Subcutaneous abdominal adipose tissue (tissue), 5 donors: Measurements from ENCODE around the gene GSE1.
A peak's percentile ranks its signal among the peaks of the same experiment; 100 is the strongest.

Experiments used
- H3K27ac ChIP-seq: one replicate; pipeline ENCODE4 v1.7.0; 2013; ENCODE audit warnings: low read depth, mild to moderate bottlenecking, inconsistent platforms, low read length, moderate library complexity
- H3K27me3 ChIP-seq, 5 donors: one replicate each; pipeline ENCODE4 v1.7.0; 2013; ENCODE audit warnings: low read length in 5 of 5, inconsistent platforms in 1 of 5; ENCODE audit not compliant: control insufficient read depth in 5 of 5, insufficient read depth in 4 of 5
- H3K36me3 ChIP-seq, 5 donors: one replicate each; pipeline ENCODE4 v1.7.0; 2013; ENCODE audit warnings: low read length in 5 of 5; ENCODE audit not compliant: control insufficient read depth in 5 of 5, insufficient read depth in 5 of 5
- H3K4me1 ChIP-seq, 5 donors: one replicate each; pipeline ENCODE4 v1.7.0; 2013; ENCODE audit warnings: low read length in 5 of 5, mild to moderate bottlenecking in 3 of 5, moderate library complexity in 1 of 5; ENCODE audit not compliant: control insufficient read depth in 5 of 5, insufficient read depth in 5 of 5
- H3K4me3 ChIP-seq, 5 donors: one replicate each; pipeline ENCODE4 v1.7.0; 2013; ENCODE audit warnings: low read length in 5 of 5, low read depth in 1 of 5
- H3K9ac ChIP-seq, 5 donors: one replicate each; pipeline ENCODE4 v1.7.0; 2013; ENCODE audit warnings: low read length in 5 of 5, mild to moderate bottlenecking in 4 of 5, moderate library complexity in 3 of 5
- H3K9me3 ChIP-seq, 5 donors: one replicate each; pipeline ENCODE4 v1.7.0; 2013; ENCODE audit warnings: low read length in 5 of 5; ENCODE audit not compliant: control insufficient read depth in 5 of 5
- donor health status: healthy.
- donor health status: healthy.
- donor health status: healthy.
- donor health status: healthy.
- donor health status: healthy.

The GSE1 gene

GRCh38 chr16:85650844-85651628 lies 37.9 kb downstream of the GSE1 start:
- H3K27ac ChIP-seq, result no peak overlapping the region
- no peak overlapping the region for H3K4me3 ChIP-seq
- H3K27me3 ChIP-seq, result no peaks in the 10 kb centered on the region
- H3K36me3 ChIP-seq, result peaks cover 0 to 61% (median 49%) of the 10 kb centered on the region in 5 donors
- peak overlapping the region in 2 of 5 donors; percentile 20 to 35 for H3K9ac ChIP-seq
- H3K4me1 ChIP-seq, result peaks cover 0 to 56% (median 19%) of the 10 kb centered on the region in 5 donors
- no peaks in the 10 kb centered on the region for H3K9me3 ChIP-seq

GRCh38 chr16:85651629-85652430 lies 38.7 kb downstream of the GSE1 start:
- H3K4me1 ChIP-seq, result peaks cover 0 to 62% (median 24%) of the 10 kb centered on the region in 5 donors
- H3K27ac ChIP-seq, result peak overlapping the region; percentile 46

GRCh38 chr16:85652431-85653221 lies 39.5 kb downstream of the GSE1 start:
- H3K9ac ChIP-seq, result no peak overlapping the region
- peak overlapping the region; percentile 46 for H3K27ac ChIP-seq
- H3K36me3 ChIP-seq, result peaks cover 0 to 72% (median 62%) of the 10 kb centered on the region in 5 donors

More at GRCh38 chr16:85651629-85652430, 38.7 kb downstream of the GSE1 start:
- Histone ChIP-seq H3K27me3 (no peaks in the 10 kb centered on the region), H3K9me3 (no peaks in the 10 kb centered on the region), H3K36me3 (peaks cover 0 to 64% (median 54%) of the 10 kb centered on the region in 5 donors), H3K9ac (peak overlapping the region in 2 of 5 donors; percentile 20 to 35), H3K4me3 (no peak overlapping the region)

GRCh38 chr16:85653290-85653891 lies 40.3 kb downstream of the GSE1 start:
- Histone ChIP-seq H3K4me1 (peaks cover 0 to 71% (median 29%) of the 10 kb centered on the region in 5 donors), H3K9ac (peak overlapping the region in 2 of 5 donors; percentile 10 to 28), H3K36me3 (peaks cover 0 to 73% (median 67%) of the 10 kb centered on the region in 5 donors), H3K4me3 (no peak overlapping the region), H3K9me3 (no peaks in the 10 kb centered on the region), H3K27ac (peak overlapping the region; percentile 37), H3K27me3 (no peaks in the 10 kb centered on the region)

More at GRCh38 chr16:85652431-85653221, 39.5 kb downstream of the GSE1 start:
- H3K27me3 ChIP-seq, result no peaks in the 10 kb centered on the region
- H3K4me1 ChIP-seq, result peaks cover 0 to 64% (median 29%) of the 10 kb centered on the region in 5 donors
- no peak overlapping the region for H3K4me3 ChIP-seq
- no peaks in the 10 kb centered on the region for H3K9me3 ChIP-seq

GRCh38 chr16:85654251-85655095 lies 41.4 kb downstream of the GSE1 start:
- H3K4me1 ChIP-seq, result peaks cover 0 to 82% (median 33%) of the 10 kb centered on the region in 5 donors

GRCh38 chr16:85655216-85656129 lies 42.4 kb downstream of the GSE1 start:
- H3K36me3 ChIP-seq, result peaks cover 0 to 71% (median 65%) of the 10 kb centered on the region in 5 donors
- no peaks in the 10 kb centered on the region for H3K27me3 ChIP-seq
- H3K9me3 ChIP-seq, result no peaks in the 10 kb centered on the region
- peaks cover 0 to 80% (median 33%) of the 10 kb centered on the region in 5 donors for H3K4me1 ChIP-seq
- H3K4me3 ChIP-seq, result peak overlapping the region in 1 of 5 donors; percentile 35
- H3K9ac ChIP-seq, result no peak overlapping the region
- peak overlapping the region; percentile 41 for H3K27ac ChIP-seq

More at GRCh38 chr16:85654251-85655095, 41.4 kb downstream of the GSE1 start:
- Histone ChIP-seq H3K4me3 (no peak overlapping the region), H3K27ac (no peak overlapping the region), H3K9ac (no peak overlapping the region), H3K9me3 (no peaks in the 10 kb centered on the region), H3K27me3 (no peaks in the 10 kb centered on the region), H3K36me3 (peaks cover 0 to 74% (median 69%) of the 10 kb centered on the region in 5 donors)

- Histone ChIP-seq H3K9ac (no peak overlapping the region), H3K27ac (peak overlapping the region; percentile 41)
These were observed 43.5 kb downstream of the GSE1 start for GRCh38 chr16:85656351-85657266.

More at GRCh38 chr16:85656351-85657266, 43.5 kb downstream of the GSE1 start:
- no peak overlapping the region for H3K4me3 ChIP-seq
- H3K27me3 ChIP-seq, result no peaks in the 10 kb centered on the region
- H3K4me1 ChIP-seq, result peaks cover 0 to 70% (median 30%) of the 10 kb centered on the region in 5 donors
- H3K36me3 ChIP-seq, result peaks cover 0 to 78% (median 72%) of the 10 kb centered on the region in 5 donors
- no peaks in the 10 kb centered on the region for H3K9me3 ChIP-seq
